ENCODE data around the gene TPST2. TPM values are rescaled to one million over a fixed set of nuclear protein-coding genes. Genes with fewer than 3 reads are reported as not detected.

TPST2 gene
- total RNA-seq, 4 donors from 2014 or later = 32.3 to 110 (median 65.4) TPM

GRCh38 chr22:26503758-26504157 lies 86.2 kb downstream of the TPST2 start:
- Histone ChIP-seq H3K36me3 (peaks cover 2 to 82% of the 10 kb centered on the region in 2 donors), H3K4me3 (peak overlapping the region in 3 of 4 donors; percentile 4 to 32 (median 22)), H3K9me3 (no peaks in the 10 kb centered on the region), H3K27me3 (no peaks in the 10 kb centered on the region), H3K4me1 (peaks cover 34 to 53% of the 10 kb centered on the region in 2 donors), H3K27ac (peak overlapping the region; percentile 84 to 94 (median 88))
- intact Hi-C loops (cut with DNase I; ENCODE audit: low total_unique reads) (loop anchor here (1.0 to 2.0 kb wide), 4 partner anchors 19 to 87 kb away; partner anchors contain the start of gene TPST2), in situ Hi-C loops (cut with MboI; ENCODE audit: low sequenced_read_pairs in 4 of 4) (no loop called here)
- DNase-seq (no peak), ATAC-seq (peak; percentile 54 to 77)
- peak; percentile 66 to 84 for TF ChIP-seq POLR2A (IDR thresholded peaks at IDR 0.05)
- TF ChIP-seq CTCF (IDR thresholded peaks at IDR 0.05 in 4 of 5, conservative IDR thresholded peaks at IDR 0.05 in 1 of 5) = no peak

- peak overlapping the region in 2 of 4 donors; percentile 22 to 32 for H3K4me3 ChIP-seq
- peak; percentile 46 to 67 (median 60) for TF ChIP-seq CTCF (IDR thresholded peaks at IDR 0.05 in 4 of 5, conservative IDR thresholded peaks at IDR 0.05 in 1 of 5)
- no peak for TF ChIP-seq POLR2A (IDR thresholded peaks at IDR 0.05)
- no peaks in the 10 kb centered on the region for H3K9me3 ChIP-seq
- in situ Hi-C loops (cut with MboI; ENCODE audit: low sequenced_read_pairs in 4 of 4) (no loop called here), intact Hi-C loops (cut with DNase I; ENCODE audit: low total_unique reads) (loop anchor here (1.0 to 2.0 kb wide), 4 partner anchors 18 to 88 kb away; partner anchors contain the start of gene TPST2)
- DNase-seq (peak; percentile 87 to 91), ATAC-seq (peak; percentile 84 to 91)
- H3K4me1 ChIP-seq = peaks cover 34 to 53% of the 10 kb centered on the region in 2 donors
- H3K27me3 ChIP-seq = no peaks in the 10 kb centered on the region
- peaks cover 2 to 80% of the 10 kb centered on the region in 2 donors for H3K36me3 ChIP-seq
- peak overlapping the region; percentile 84 to 94 (median 88) for H3K27ac ChIP-seq
Observed at GRCh38 chr22:26502688-26503561, 87.0 kb downstream of the TPST2 start.

- H3K9me3 ChIP-seq = no peaks in the 10 kb centered on the region
- DNase-seq = no peak
- no peak for TF ChIP-seq POLR2A (IDR thresholded peaks at IDR 0.05)
- no peak for TF ChIP-seq CTCF (IDR thresholded peaks at IDR 0.05 in 4 of 5, conservative IDR thresholded peaks at IDR 0.05 in 1 of 5)
- ATAC-seq = no peak
- no peak overlapping the region for H3K4me3 ChIP-seq
- peaks cover 34 to 53% of the 10 kb centered on the region in 2 donors for H3K4me1 ChIP-seq
- H3K27me3 ChIP-seq = no peaks in the 10 kb centered on the region
- in situ Hi-C loops (cut with MboI; ENCODE audit: low sequenced_read_pairs in 4 of 4) = no loop called here
- H3K27ac ChIP-seq = peak overlapping the region; percentile 84 to 94 (median 88)
- peaks cover 2 to 77% of the 10 kb centered on the region in 2 donors for H3K36me3 ChIP-seq
- intact Hi-C loops (cut with DNase I; ENCODE audit: low total_unique reads) = loop anchor here (2.0 kb wide), 2 partner anchors 17 to 89 kb away; partner anchors contain the start of gene TPST2
Observed at GRCh38 chr22:26501996-26502395, 87.9 kb downstream of the TPST2 start.

GRCh38 chr22:26499188-26499703 lies 90.7 kb downstream of the TPST2 start:
- H3K4me1 ChIP-seq = peaks cover 30 to 47% of the 10 kb centered on the region in 2 donors
- in situ Hi-C loops (cut with MboI; ENCODE audit: low sequenced_read_pairs in 4 of 4) (loop anchor here in 1 of 4 donors (10.0 kb wide), 1 partner anchor 86 kb away; no protein-coding TSS in a partner anchor), intact Hi-C loops (cut with DNase I; ENCODE audit: low total_unique reads) (no loop called here)
- DNase-seq = no peak
- H3K27me3 ChIP-seq = no peaks in the 10 kb centered on the region
- no peak for ATAC-seq
- no peaks in the 10 kb centered on the region for H3K9me3 ChIP-seq
- H3K4me3 ChIP-seq = no peak overlapping the region
- TF ChIP-seq CTCF (IDR thresholded peaks at IDR 0.05 in 4 of 5, conservative IDR thresholded peaks at IDR 0.05 in 1 of 5) (no peak), POLR2A (IDR thresholded peaks at IDR 0.05) (no peak)
- peak overlapping the region; percentile 84 to 94 (median 88) for H3K27ac ChIP-seq
- peaks cover 0 to 77% of the 10 kb centered on the region in 2 donors for H3K36me3 ChIP-seq
